ENCODE results near the gene ZNF785. TPM values are rescaled to one million over a fixed set of nuclear protein-coding genes. Genes with fewer than 3 reads are reported as not detected.

Gene ZNF785
- total RNA-seq, 1 experiment from 2014 or later: 23.2 TPM

DNA sequence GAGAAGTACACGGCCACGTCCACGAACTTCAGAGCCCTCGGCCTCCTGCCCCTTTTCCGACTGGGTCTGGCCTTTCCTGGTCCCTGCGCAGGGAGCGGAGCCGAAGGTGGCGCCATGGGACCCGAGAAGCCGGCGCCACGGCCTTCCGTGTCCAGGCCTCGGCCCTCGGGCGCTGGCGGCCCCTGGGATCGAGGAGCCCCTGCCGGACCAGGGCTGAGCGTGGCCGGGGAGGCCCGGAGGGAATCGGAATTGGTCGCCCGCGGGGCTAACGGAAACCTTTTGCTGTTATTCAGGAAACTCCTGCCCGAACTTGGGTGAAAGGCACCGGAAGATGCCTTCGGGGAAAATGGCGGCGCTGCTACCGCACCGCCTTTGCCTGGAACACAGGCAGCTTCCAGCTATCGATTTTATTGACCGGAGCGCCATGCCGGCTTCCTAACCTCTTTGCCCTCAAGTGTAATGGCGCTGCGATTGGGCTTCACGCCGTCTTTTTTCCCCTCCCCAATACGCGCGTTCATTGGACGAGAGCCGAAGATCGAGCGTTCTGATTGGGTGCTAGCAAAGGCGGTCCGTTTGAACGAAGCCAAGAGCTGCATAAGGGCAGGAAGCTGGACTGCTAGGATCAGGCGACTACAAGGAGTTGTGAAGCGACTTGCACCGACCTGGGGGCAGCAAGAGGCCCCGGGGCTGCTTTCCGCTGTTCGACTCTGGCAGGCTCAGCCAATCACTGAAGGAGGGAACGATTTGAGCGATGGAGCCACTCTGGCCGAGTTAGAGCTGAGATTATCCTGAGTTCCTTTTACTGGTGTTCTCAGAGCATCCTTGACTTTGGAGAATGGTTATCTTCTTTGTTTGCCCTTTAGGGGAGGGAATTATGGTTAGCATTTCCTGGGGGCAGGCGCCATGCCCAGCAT lies 24.7 kb upstream of the ZNF785 start, which contains the start of gene ZNF689:
ZNF689 (minus strand) TSS at position 464 of the 914 bp plus-strand sequence; CDS start at position 116, 348 bp downstream.
- intact Hi-C loops (cut with micrococcal nuclease; ENCODE audit: unreplicated experiment): no loop called here
- peak within 1 kb of the TSS; percentile 86 for H3K4me3 ChIP-seq (ENCODE audit: low read depth, low read length, poor library complexity, severe bottlenecking)
- ChIA-PET CTCF (interaction anchor here (0.7 to 1.5 kb wide), 3 partner anchors 12 to 180 kb away, joined by 3 to 6 read pairs (median 5); partner anchors contain the start of gene DCTPP1), POLR2A (ENCODE audit: low non-redundant PET) (interaction anchor here (0.6 to 0.9 kb wide), 2 partner anchors 9 to 298 kb away, joined by 3 to 7 read pairs; no protein-coding TSS in a partner anchor)
- no peak for TF ChIP-seq EZH2 (IDR thresholded peaks at IDR 0.05; ENCODE audit: borderline replicate concordance, low read depth, low read length, poor library complexity, severe bottlenecking)
- TF ChIP-seq, protein P1, sequence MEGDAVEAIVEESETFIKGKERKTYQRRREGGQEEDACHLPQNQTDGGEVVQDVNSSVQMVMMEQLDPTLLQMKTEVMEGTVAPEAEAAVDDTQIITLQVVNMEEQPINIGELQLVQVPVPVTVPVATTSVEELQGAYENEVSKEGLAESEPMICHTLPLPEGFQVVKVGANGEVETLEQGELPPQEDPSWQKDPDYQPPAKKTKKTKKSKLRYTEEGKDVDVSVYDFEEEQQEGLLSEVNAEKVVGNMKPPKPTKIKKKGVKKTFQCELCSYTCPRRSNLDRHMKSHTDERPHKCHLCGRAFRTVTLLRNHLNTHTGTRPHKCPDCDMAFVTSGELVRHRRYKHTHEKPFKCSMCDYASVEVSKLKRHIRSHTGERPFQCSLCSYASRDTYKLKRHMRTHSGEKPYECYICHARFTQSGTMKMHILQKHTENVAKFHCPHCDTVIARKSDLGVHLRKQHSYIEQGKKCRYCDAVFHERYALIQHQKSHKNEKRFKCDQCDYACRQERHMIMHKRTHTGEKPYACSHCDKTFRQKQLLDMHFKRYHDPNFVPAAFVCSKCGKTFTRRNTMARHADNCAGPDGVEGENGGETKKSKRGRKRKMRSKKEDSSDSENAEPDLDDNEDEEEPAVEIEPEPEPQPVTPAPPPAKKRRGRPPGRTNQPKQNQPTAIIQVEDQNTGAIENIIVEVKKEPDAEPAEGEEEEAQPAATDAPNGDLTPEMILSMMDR (conservative IDR thresholded peaks at IDR 0.05; ENCODE audit: low read depth, low read length): no peak
- no peaks in the 10 kb centered on the region for H3K27me3 ChIP-seq (replicated peaks; ENCODE audit: insufficient read depth, low read depth, low read length, poor library complexity)
- H3K9me3 ChIP-seq (ENCODE audit: low read depth, low read length, poor library complexity, severe bottlenecking): no peaks in the 10 kb centered on the region
- peak within 1 kb of the TSS; percentile 97 for H3K27ac ChIP-seq (ENCODE audit: low read depth, low read length, poor library complexity, severe bottlenecking)
- peaks cover 27% of the 10 kb centered on the region for H3K36me3 ChIP-seq (ENCODE audit: insufficient read depth, low read length, poor library complexity, severe bottlenecking)
- BruUV-seq (replicated peaks): TSS peak; percentile 73
- H3K4me1 ChIP-seq (ENCODE audit: insufficient read depth, low read length, poor library complexity, severe bottlenecking): peaks cover 4% of the 10 kb centered on the region
- peak; percentile 98 for DNase-seq (ENCODE audit: low spot score)

DNA sequence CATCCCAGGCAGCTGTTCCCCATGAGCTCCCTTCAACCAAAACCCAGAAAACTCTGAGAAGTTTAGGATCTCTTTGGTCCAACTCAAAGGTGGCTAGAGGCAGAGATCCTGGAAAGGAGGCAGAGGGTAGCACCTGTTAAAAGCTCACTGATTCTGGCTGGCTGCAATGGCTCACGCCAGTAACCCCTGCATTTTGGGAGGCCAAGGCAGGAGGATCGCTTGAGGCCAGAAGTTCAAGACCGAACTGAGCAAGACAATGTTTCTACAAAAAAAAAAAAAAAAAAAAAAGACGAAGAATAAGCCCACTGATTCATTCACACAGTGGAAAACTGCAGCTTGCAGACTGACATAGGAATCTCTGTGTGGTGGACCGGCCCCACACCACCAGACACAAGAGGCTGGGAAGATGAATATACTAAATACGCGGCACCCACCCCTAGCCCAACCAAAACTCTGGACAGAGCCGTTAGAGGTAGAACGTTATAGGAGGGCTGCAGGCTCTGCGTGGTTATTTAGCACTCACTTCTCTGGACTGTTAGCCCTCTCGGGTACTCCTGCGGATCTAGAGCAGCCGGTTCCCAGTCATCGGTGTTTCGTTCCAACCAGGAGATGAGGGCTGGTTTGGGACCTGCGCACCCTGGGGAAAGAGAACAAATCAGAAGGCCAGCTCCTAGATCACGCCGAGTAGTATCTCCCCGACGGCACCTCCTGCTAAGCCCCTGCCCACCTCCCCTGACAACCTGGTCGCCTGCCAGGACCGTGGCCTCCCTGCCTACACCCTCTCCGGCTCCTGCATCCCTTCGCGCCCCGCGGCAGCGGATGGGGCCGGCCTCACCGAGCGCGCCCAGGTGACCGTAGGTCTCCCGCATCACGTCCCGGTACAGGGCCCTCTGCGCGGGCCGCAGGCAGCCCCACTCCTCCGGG lies 23.8 kb upstream of the ZNF785 start:
- H3K27ac ChIP-seq (ENCODE audit: low read depth, low read length, poor library complexity, severe bottlenecking): peak overlapping the region; percentile 97
- peak; percentile 45 for DNase-seq (ENCODE audit: low spot score)
- H3K4me1 ChIP-seq (ENCODE audit: insufficient read depth, low read length, poor library complexity, severe bottlenecking): peaks cover 4% of the 10 kb centered on the region
- no TSS peak for BruUV-seq (replicated peaks)
- no peaks in the 10 kb centered on the region for H3K9me3 ChIP-seq (ENCODE audit: low read depth, low read length, poor library complexity, severe bottlenecking)
- CTCF ChIA-PET: interaction anchor here (0.7 to 1.5 kb wide), 3 partner anchors 11 to 208 kb away, joined by 3 to 7 read pairs (median 5); no protein-coding TSS in a partner anchor
- TF ChIP-seq, protein P1 (conservative IDR thresholded peaks at IDR 0.05; ENCODE audit: low read depth, low read length): no peak
- TF ChIP-seq EZH2 (IDR thresholded peaks at IDR 0.05; ENCODE audit: borderline replicate concordance, low read depth, low read length, poor library complexity, severe bottlenecking): no peak
- intact Hi-C loops (cut with micrococcal nuclease; ENCODE audit: unreplicated experiment): no loop called here
- POLR2A ChIA-PET (ENCODE audit: low non-redundant PET): interaction anchor here (0.6 kb wide), 1 partner anchor 299 kb away, joined by 7 read pairs; no protein-coding TSS in a partner anchor
- H3K36me3 ChIP-seq (ENCODE audit: insufficient read depth, low read length, poor library complexity, severe bottlenecking): peaks cover 36% of the 10 kb centered on the region
- no peaks in the 10 kb centered on the region for H3K27me3 ChIP-seq (replicated peaks; ENCODE audit: insufficient read depth, low read depth, low read length, poor library complexity)
- H3K4me3 ChIP-seq (ENCODE audit: low read depth, low read length, poor library complexity, severe bottlenecking): peak overlapping the region; percentile 86

DNA sequence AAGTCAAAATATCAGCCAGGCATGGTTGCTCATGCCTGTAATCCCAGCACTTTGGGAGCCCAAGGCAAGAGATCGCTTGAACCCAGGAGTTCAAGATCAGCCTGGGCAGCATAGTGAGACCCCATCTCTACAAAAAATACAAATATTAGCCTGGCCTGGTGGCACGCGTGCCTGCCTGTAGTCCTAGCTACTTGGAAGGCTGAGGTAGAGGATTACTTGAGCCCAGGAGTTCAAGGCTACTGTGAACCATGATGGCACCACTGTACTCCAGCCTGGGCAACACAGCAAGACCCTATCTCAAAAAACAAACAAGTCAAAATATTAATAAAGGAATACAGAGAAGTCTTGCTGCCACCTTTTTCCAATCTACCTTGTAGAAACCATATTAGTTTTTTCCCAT lies 20.5 kb upstream of the ZNF785 start:
- Histone ChIP-seq H3K36me3 (ENCODE audit: insufficient read depth, low read length, poor library complexity, severe bottlenecking) (peaks cover 49% of the 10 kb centered on the region), H3K27ac (ENCODE audit: low read depth, low read length, poor library complexity, severe bottlenecking) (no peak overlapping the region), H3K9me3 (ENCODE audit: low read depth, low read length, poor library complexity, severe bottlenecking) (no peaks in the 10 kb centered on the region), H3K4me3 (ENCODE audit: low read depth, low read length, poor library complexity, severe bottlenecking) (no peak overlapping the region), H3K27me3 (replicated peaks; ENCODE audit: insufficient read depth, low read depth, low read length, poor library complexity) (no peaks in the 10 kb centered on the region), H3K4me1 (ENCODE audit: insufficient read depth, low read length, poor library complexity, severe bottlenecking) (peaks cover 4% of the 10 kb centered on the region)
- ChIA-PET CTCF (no interaction called here), POLR2A (ENCODE audit: low non-redundant PET) (no interaction called here)
- BruUV-seq (replicated peaks): no TSS peak
- intact Hi-C loops (cut with micrococcal nuclease; ENCODE audit: unreplicated experiment): no loop called here
- DNase-seq (ENCODE audit: low spot score): no peak
- no peak for TF ChIP-seq EZH2 (IDR thresholded peaks at IDR 0.05; ENCODE audit: borderline replicate concordance, low read depth, low read length, poor library complexity, severe bottlenecking)
- TF ChIP-seq, protein P1 (conservative IDR thresholded peaks at IDR 0.05; ENCODE audit: low read depth, low read length): no peak
